ENCODE data around the gene RAB23. TPM values are rescaled to one million over a fixed set of nuclear protein-coding genes. Genes with fewer than 3 reads are reported as not detected.

The RAB23 gene
- 0.83 TPM for total RNA-seq (2013)
- under 1 TPM; 0.16 to 0.46 (median 0.25) TPM for polyA plus RNA-seq
- polyA minus RNA-seq, result 0.14 and 0.24 TPM in 2 replicates
- total RNA-seq, result 0.77 to 6.4 (median 1.4) reads per million in 11 experiments

DNA sequence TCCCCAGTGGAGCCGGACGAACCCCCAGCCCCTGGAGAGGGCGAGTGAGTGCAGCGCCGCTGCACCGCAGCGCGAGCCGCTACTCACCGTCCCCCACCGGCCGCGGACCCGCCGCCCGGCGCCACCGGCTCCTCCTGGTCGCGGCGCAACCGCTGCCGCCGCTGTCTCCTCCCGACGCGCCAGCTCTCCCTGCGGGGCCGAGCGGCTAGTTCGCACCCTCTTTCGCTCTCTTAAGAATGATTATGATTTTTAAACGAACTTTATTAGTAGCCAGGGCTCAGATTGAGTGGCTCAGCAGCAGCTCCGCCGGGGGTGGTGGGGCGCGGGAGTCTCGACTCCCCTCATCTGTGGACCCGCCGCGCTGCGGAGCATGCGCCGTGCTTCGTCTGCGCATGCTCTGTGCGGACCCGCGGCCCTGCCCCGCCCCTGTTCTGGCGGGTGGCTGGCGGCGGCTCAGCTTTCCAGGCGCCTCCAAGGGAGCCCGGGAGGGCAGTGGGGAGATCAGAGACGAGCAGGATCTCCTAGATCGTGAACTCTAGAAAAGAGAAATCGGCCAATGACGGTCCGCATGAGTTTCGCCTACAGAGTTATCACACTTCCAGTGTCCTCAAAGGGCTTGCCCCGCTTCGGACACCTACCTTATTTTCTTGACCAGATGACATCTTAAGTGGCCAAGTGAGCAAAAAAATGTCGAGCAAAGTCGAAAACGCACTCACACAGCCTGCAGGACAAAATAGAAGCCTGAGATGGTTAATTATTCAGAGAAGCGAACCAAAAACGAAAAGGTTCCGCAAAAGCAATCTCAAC lies at the start of gene RAB23:
TSS of gene RAB23 (minus strand) at position 372 of the 807 bp plus-strand sequence. CDS start 11,927 bp downstream, outside the sequence.
- no peaks in the 10 kb centered on the region for H4K20me1 ChIP-seq (ENCODE audit: insufficient read depth, low read length)
- under 1% methylated on average over 47 of the region's 69 CpGs for WGBS (ENCODE audit: insufficient coverage)
- TF ChIP-seq, protein P1, sequence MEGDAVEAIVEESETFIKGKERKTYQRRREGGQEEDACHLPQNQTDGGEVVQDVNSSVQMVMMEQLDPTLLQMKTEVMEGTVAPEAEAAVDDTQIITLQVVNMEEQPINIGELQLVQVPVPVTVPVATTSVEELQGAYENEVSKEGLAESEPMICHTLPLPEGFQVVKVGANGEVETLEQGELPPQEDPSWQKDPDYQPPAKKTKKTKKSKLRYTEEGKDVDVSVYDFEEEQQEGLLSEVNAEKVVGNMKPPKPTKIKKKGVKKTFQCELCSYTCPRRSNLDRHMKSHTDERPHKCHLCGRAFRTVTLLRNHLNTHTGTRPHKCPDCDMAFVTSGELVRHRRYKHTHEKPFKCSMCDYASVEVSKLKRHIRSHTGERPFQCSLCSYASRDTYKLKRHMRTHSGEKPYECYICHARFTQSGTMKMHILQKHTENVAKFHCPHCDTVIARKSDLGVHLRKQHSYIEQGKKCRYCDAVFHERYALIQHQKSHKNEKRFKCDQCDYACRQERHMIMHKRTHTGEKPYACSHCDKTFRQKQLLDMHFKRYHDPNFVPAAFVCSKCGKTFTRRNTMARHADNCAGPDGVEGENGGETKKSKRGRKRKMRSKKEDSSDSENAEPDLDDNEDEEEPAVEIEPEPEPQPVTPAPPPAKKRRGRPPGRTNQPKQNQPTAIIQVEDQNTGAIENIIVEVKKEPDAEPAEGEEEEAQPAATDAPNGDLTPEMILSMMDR (IDR thresholded peaks at IDR 0.05), result no peak
- no peaks in the 10 kb centered on the region for H3K9me3 ChIP-seq (replicated peaks in 1 of 2; ENCODE audit: control insufficient read depth in 1 of 2, insufficient read depth in 1 of 2, low read length in 2 of 2)
- Mint-ChIP-seq H3K27me3 (ENCODE audit: low read depth in 3 of 3) (peaks cover 14 to 25% (median 18%) of the 10 kb centered on the region in 3 donors), H3K36me3 (no peaks in the 10 kb centered on the region), H3K4me1 (peaks cover 20% of the 10 kb centered on the region), H3K9me3 (no peaks in the 10 kb centered on the region), H3K4me3 (peak within 1 kb of the TSS; percentile 99 to 100), H3K27ac (peak within 1 kb of the TSS in 6 of 7 donors; percentile 72 to 91 (median 82))
- no peak within 1 kb of the TSS for H3K27ac ChIP-seq (ENCODE audit: low read depth in 1 of 2, low read length in 2 of 2)
- H3K9ac ChIP-seq (ENCODE audit: insufficient read depth, low read length, poor library complexity, severe bottlenecking), result peak within 1 kb of the TSS; percentile 53
- peak within 1 kb of the TSS; percentile 61 to 92 (median 78) for H3K4me3 ChIP-seq (replicated peaks in 1 of 3; ENCODE audit: low read depth in 2 of 3, low read length in 3 of 3)
- H3K4me1 ChIP-seq (ENCODE audit: control insufficient read depth in 1 of 2, insufficient read depth in 2 of 2, low read length in 2 of 2), result peaks cover 12 to 20% of the 10 kb centered on the region in 2 donors
- peak within 1 kb of the TSS; percentile 97 for H2AFZ ChIP-seq (ENCODE audit: insufficient read depth, low read depth, low read length, poor library complexity, severe bottlenecking)
- intact Hi-C loops (cut with micrococcal nuclease), result no loop called here
- peak within 1 kb of the TSS; percentile 100 for H3K4me2 ChIP-seq (replicated peaks; ENCODE audit: extremely low read depth, low read length, poor library complexity, severe bottlenecking)
- H3K36me3 ChIP-seq (replicated peaks in 1 of 2; ENCODE audit: control insufficient read depth in 1 of 2, insufficient read depth in 2 of 2, low read length in 2 of 2), result no peaks in the 10 kb centered on the region
- H3K27me3 ChIP-seq (ENCODE audit: control insufficient read depth in 2 of 2, insufficient read depth in 2 of 2, low read length in 2 of 2), result peaks cover 8 to 18% of the 10 kb centered on the region in 2 donors
- peak; percentile 65 to 66 (median 65) for DNase-seq
- H3K79me2 ChIP-seq (ENCODE audit: insufficient read depth, low read length), result no peaks in the 10 kb centered on the region

DNA sequence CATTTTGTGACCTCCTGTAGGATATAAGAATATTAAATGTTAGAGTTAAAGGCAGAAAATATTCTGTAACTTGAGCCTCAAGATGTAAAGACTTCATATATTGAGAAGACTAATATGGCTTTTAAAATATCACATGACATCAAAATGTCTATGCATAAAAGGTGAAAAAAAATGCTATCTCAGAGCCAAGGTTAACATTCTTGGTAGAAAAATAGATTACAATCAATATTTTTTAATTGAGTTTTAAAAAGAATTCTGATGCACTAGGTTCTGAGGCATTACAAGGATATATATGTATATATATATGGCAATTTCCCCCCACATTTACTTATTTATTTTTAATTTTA lies 46.2 kb upstream of the RAB23 start:
- Histone ChIP-seq H3K27ac (ENCODE audit: low read depth in 1 of 2, low read length in 2 of 2) (no peak overlapping the region), H3K36me3 (replicated peaks in 1 of 2; ENCODE audit: control insufficient read depth in 1 of 2, insufficient read depth in 2 of 2, low read length in 2 of 2) (no peaks in the 10 kb centered on the region), H3K9me3 (replicated peaks in 1 of 2; ENCODE audit: control insufficient read depth in 1 of 2, insufficient read depth in 1 of 2, low read length in 2 of 2) (no peaks in the 10 kb centered on the region), H3K4me2 (replicated peaks; ENCODE audit: extremely low read depth, low read length, poor library complexity, severe bottlenecking) (no peak overlapping the region), H4K20me1 (ENCODE audit: insufficient read depth, low read length) (no peaks in the 10 kb centered on the region), H3K79me2 (ENCODE audit: insufficient read depth, low read length) (no peaks in the 10 kb centered on the region), H3K27me3 (ENCODE audit: control insufficient read depth in 2 of 2, insufficient read depth in 2 of 2, low read length in 2 of 2) (no peaks in the 10 kb centered on the region), H2AFZ (ENCODE audit: insufficient read depth, low read depth, low read length, poor library complexity, severe bottlenecking) (no peak overlapping the region), H3K4me1 (ENCODE audit: control insufficient read depth in 1 of 2, insufficient read depth in 2 of 2, low read length in 2 of 2) (no peaks in the 10 kb centered on the region), H3K4me3 (replicated peaks in 1 of 3; ENCODE audit: low read depth in 2 of 3, low read length in 3 of 3) (no peak overlapping the region), H3K9ac (ENCODE audit: insufficient read depth, low read length, poor library complexity, severe bottlenecking) (no peak overlapping the region)
- Mint-ChIP-seq H3K36me3 (no peaks in the 10 kb centered on the region), H3K4me3 (no peak overlapping the region), H3K27me3 (ENCODE audit: low read depth in 3 of 3) (peaks cover 0 to under 1% (median 0%) of the 10 kb centered on the region in 3 donors), H3K27ac (no peak overlapping the region), H3K4me1 (peaks cover 2% of the 10 kb centered on the region), H3K9me3 (peaks cover 0 to 5% (median 2%) of the 10 kb centered on the region in 7 donors)
- DNase-seq, result no peak
- TF ChIP-seq, protein P1 (IDR thresholded peaks at IDR 0.05), result peak; percentile 13
- intact Hi-C loops (cut with micrococcal nuclease), result no loop called here

All from CD14-positive monocyte (primary cell).